PC-3 (cell line): ENCODE results near the gene COL2A1. TPM values are rescaled to one million over a fixed set of nuclear protein-coding genes. Genes with fewer than 3 reads are reported as not detected.
A peak's percentile ranks its signal among the peaks of the same experiment; 100 is the strongest.

Source experiments
- ATAC-seq: fragments of 200-7000 bp; cut with Tn5 transposase; 2 replicates; pipeline ENCODE4 v1.9.1; 2020; ENCODE audit warnings: mild to moderate bottlenecking, moderate library complexity
- BruUV-seq: library from RNA; stranded (reverse); fragments of 400-500 nt; replicated peaks from 2 replicates; lab custom pipeline; 2021; lab: Mats Ljungman, UMichigan
- CTCF ChIA-PET: fragments of 300-600 bp; sonication (Branson Sonifier 250); formaldehyde crosslinking; loops from one replicate; lab custom pipeline; 2022; ENCODE audit warnings: antibody characterized with exemption; lab: Charles Lee
- POLR2A ChIA-PET: fragments of 300-600 bp; sonication (Branson Sonifier 250); formaldehyde crosslinking; loops from one replicate; lab custom pipeline; 2022; ENCODE audit warnings: antibody characterized with exemption; ENCODE audit not compliant: unreplicated experiment; lab: Charles Lee
- DNase-seq: peaks from one replicate; pipeline ENCODE4 v3.0.0-alpha.2; 2015
- H2AFZ ChIP-seq: fragments of 300-600 bp; sonication (generic); 2 replicates; pipeline ENCODE4 v1.6.0; 2016; ENCODE audit warnings: antibody characterized with exemption, low read length
- H3F3A ChIP-seq: fragments of 300-600 bp; sonication (generic); one replicate; pipeline ENCODE4 v1.6.0; 2017; ENCODE audit warnings: antibody characterized with exemption, low read length, control low read depth, mild to moderate bottlenecking; ENCODE audit not compliant: unreplicated experiment
- H3K27ac ChIP-seq: fragments of 300-600 bp; sonication (generic); 2 replicates; pipeline ENCODE4 v1.5.1; 2016; ENCODE audit warnings: mild to moderate bottlenecking, low read length
- H3K27me3 ChIP-seq: fragments of 300-600 bp; sonication (generic); 2 replicates; pipeline ENCODE4 v1.6.1; 2016; ENCODE audit warnings: low read length, mixed read lengths
- H3K36me3 ChIP-seq: fragments of 300-600 bp; sonication (generic); 2 replicates; pipeline ENCODE4 v1.6.1; 2016; ENCODE audit warnings: low read depth, mixed run types, low read length, mixed read lengths
- H3K4me1 ChIP-seq: fragments of 300-600 bp; sonication (generic); 2 replicates; pipeline ENCODE4 v1.5.1; 2016; ENCODE audit warnings: low read length; ENCODE audit not compliant: insufficient read depth
- H3K4me2 ChIP-seq: fragments of 300-600 bp; sonication (generic); 2 replicates; pipeline ENCODE4 v1.6.0; 2016; ENCODE audit warnings: low read length
- H3K4me3 ChIP-seq: fragments of 300-600 bp; sonication (generic); 2 replicates; pipeline ENCODE4 v1.5.1; 2016; ENCODE audit warnings: mild to moderate bottlenecking, low read length, mixed read lengths
- H3K79me2 ChIP-seq: fragments of 300-600 bp; sonication (generic); 2 replicates; pipeline ENCODE4 v1.6.1; 2017; ENCODE audit warnings: low read length, mixed read lengths
- H3K9ac ChIP-seq: fragments of 300-600 bp; sonication (generic); 2 replicates; pipeline ENCODE4 v1.6.0; 2016; ENCODE audit warnings: mild to moderate bottlenecking, low read length
- H3K9me2 ChIP-seq: fragments of 300-600 bp; sonication (generic); replicated peaks from 2 replicates; pipeline ENCODE4 v1.6.1; 2016; ENCODE audit warnings: mixed run types, low read length, mixed read lengths
- H3K9me3 ChIP-seq: fragments of 300-600 bp; sonication (generic); 2 replicates; pipeline ENCODE4 v1.6.1; 2016; ENCODE audit warnings: low read length, mixed read lengths
- H4K20me1 ChIP-seq: fragments of 300-600 bp; sonication (generic); 2 replicates; pipeline ENCODE4 v1.6.1; 2016; ENCODE audit warnings: low read length, mixed read lengths
- CTCF ChIP-seq: fragments of 300-600 bp; sonication (generic); conservative IDR thresholded peaks from 2 replicates; pipeline ENCODE4 v1.5.1; 2017; ENCODE audit warnings: antibody characterized with exemption, low read depth, mild to moderate bottlenecking, low read length
- EZH2 ChIP-seq: fragments of 300-600 bp; sonication (generic); IDR thresholded peaks from one replicate; pipeline ENCODE4 v1.6.1; 2017; ENCODE audit warnings: antibody characterized with exemption, mild to moderate bottlenecking, low read length; ENCODE audit not compliant: unreplicated experiment
- EZH2phosphoT487 ChIP-seq: fragments of 300-600 bp; sonication (generic); IDR thresholded peaks from 2 replicates; pipeline ENCODE4 v1.6.1; 2018; ENCODE audit warnings: mild to moderate bottlenecking, antibody characterized with exemption, low read length, borderline replicate concordance
- intact Hi-C: fragments of 100-400 bp; cut with micrococcal nuclease; formaldehyde crosslinking; loops from 2 replicates; pipeline ENCODE4 v1.9.0; 2023
- total RNA-seq: library from RNA; depleted of rRNA; stranded (reverse); fragments of >200 nt; gene quantifications from 2 replicates; pipeline ENCODE4 v1.2.3, GENCODE V29; 2014

The COL2A1 gene
- total RNA-seq, 1 experiment from 2014 or later: 6.7 TPM

GRCh38 chr12:48034835-48035805 is 30.8 kb upstream of the COL2A1 start:
- no peaks in the 10 kb centered on the region for H3K36me3 ChIP-seq
- H3F3A ChIP-seq: no peaks in the 10 kb centered on the region
- H3K9me3 ChIP-seq: no peaks in the 10 kb centered on the region
- H3K9ac ChIP-seq: no peak overlapping the region
- H3K4me2 ChIP-seq: no peak overlapping the region
- H3K4me3 ChIP-seq: no peak overlapping the region
- ATAC-seq (peak; percentile 53), DNase-seq (peak; percentile 33)
- H4K20me1 ChIP-seq: no peaks in the 10 kb centered on the region
- no peak for TF ChIP-seq CTCF
- TF ChIP-seq EZH2phosphoT487: no peak
- no peak for TF ChIP-seq EZH2
- no peak overlapping the region for H2AFZ ChIP-seq
- H3K9me2 ChIP-seq: no peaks in the 10 kb centered on the region
- intact Hi-C loops: no loop called here
- ChIA-PET CTCF (no interaction called here), POLR2A (no interaction called here)
- H3K27ac ChIP-seq: no peak overlapping the region
- H3K27me3 ChIP-seq: no peaks in the 10 kb centered on the region
- H3K79me2 ChIP-seq: no peaks in the 10 kb centered on the region
- BruUV-seq: no TSS peak
- peaks cover 8% of the 10 kb centered on the region; the same call in 1 of the 2 replicates for H3K4me1 ChIP-seq

- Histone ChIP-seq H3F3A (no peaks in the 10 kb centered on the region), H3K36me3 (no peaks in the 10 kb centered on the region), H3K9me3 (no peaks in the 10 kb centered on the region), H3K4me3 (no peak overlapping the region), H3K79me2 (no peaks in the 10 kb centered on the region), H3K4me2 (no peak overlapping the region), H4K20me1 (no peaks in the 10 kb centered on the region), H3K4me1 (peaks cover 8% of the 10 kb centered on the region; the same call in 1 of the 2 replicates), H3K27me3 (no peaks in the 10 kb centered on the region), H2AFZ (no peak overlapping the region), H3K27ac (no peak overlapping the region), H3K9me2 (no peaks in the 10 kb centered on the region), H3K9ac (no peak overlapping the region)
- BruUV-seq: no TSS peak
- ATAC-seq (no peak), DNase-seq (no peak)
- intact Hi-C loops: no loop called here
- TF ChIP-seq EZH2 (no peak), EZH2phosphoT487 (no peak)
- CTCF ChIA-PET: no interaction called here
- POLR2A ChIA-PET: no interaction called here
Measured at GRCh38 chr12:48033451-48033850, 29.2 kb upstream of the COL2A1 start.

GRCh38 chr12:48032597-48032996 is 28.3 kb upstream of the COL2A1 start:
- H3K9me3 ChIP-seq: no peaks in the 10 kb centered on the region
- no peak overlapping the region for H2AFZ ChIP-seq
- DNase-seq (no peak), ATAC-seq (no peak)
- H4K20me1 ChIP-seq: no peaks in the 10 kb centered on the region
- H3K27me3 ChIP-seq: no peaks in the 10 kb centered on the region
- H3K9me2 ChIP-seq: no peaks in the 10 kb centered on the region
- no peak overlapping the region for H3K27ac ChIP-seq
- no peaks in the 10 kb centered on the region for H3K79me2 ChIP-seq
- H3K36me3 ChIP-seq: no peaks in the 10 kb centered on the region
- no peaks in the 10 kb centered on the region for H3F3A ChIP-seq
- H3K4me3 ChIP-seq: no peak overlapping the region
- no peak overlapping the region for H3K4me2 ChIP-seq
- ChIA-PET POLR2A (no interaction called here), CTCF (no interaction called here)
- no TSS peak for BruUV-seq
- TF ChIP-seq CTCF: no peak
- H3K9ac ChIP-seq: no peak overlapping the region
- H3K4me1 ChIP-seq: peaks cover 8% of the 10 kb centered on the region; the same call in 1 of the 2 replicates
- intact Hi-C loops: no loop called here
